DMS 273 (cell line): ENCODE measurements around the gene PATL2.
A peak's percentile ranks its signal among the peaks of the same experiment; 100 is the strongest.
"Not testable (repeated sequence)": the region's sequence is repeated elsewhere in the genome, so short reads cannot be mapped to it uniquely, and the experiment has no call there.

Experiments
- DNase-seq: peaks from one replicate; lab custom pipeline; 2025; ENCODE audit not compliant: unreplicated experiment; lab: John Stamatoyannopoulos, UW

PATL2 gene

DNA sequence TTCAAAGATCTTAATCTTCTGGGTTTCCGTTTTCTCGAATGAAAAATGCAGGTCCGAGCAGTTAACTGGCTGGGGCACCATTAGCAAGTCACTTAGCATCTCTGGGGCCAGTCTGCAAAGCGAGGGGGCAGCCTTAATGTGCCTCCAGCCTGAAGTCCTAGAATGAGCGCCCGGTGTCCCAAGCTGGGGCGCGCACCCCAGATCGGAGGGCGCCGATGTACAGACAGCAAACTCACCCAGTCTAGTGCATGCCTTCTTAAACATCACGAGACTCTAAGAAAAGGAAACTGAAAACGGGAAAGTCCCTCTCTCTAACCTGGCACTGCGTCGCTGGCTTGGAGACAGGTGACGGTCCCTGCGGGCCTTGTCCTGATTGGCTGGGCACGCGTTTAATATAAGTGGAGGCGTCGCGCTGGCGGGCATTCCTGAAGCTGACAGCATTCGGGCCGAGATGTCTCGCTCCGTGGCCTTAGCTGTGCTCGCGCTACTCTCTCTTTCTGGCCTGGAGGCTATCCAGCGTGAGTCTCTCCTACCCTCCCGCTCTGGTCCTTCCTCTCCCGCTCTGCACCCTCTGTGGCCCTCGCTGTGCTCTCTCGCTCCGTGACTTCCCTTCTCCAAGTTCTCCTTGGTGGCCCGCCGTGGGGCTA, at the start of gene PATL2, which contains the start of gene B2M:
Gene PATL2 (minus strand): TSS at position 228 of the 647 bp plus-strand sequence. CDS start 34,833 bp downstream, outside the sequence.
Gene B2M (plus strand): TSS at position 422 of the 647 bp plus-strand sequence. CDS start 30 bp downstream, at position 452.
- DNase-seq = peak; percentile 96

DNA sequence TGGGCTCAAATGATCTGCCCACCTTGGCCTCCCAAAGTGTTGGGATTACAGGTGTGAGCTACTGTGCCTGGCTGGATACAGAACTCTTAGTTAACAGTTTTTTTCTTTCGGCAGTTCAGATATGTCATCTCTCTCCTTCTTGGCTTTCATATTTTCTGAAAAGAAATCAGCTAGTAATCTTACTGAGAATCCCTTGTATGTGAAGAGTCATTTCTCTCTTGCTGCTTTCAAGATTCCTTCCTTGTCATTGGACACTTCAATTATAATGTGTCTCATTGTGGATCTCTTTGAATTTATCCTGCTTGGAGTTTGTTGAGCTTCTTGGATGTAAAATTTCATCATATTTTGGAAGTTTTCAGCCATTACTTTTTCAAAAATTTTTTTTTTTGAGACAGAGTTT, 42.2 kb upstream of the PATL2 start:
- DNase-seq = no peak

DNA sequence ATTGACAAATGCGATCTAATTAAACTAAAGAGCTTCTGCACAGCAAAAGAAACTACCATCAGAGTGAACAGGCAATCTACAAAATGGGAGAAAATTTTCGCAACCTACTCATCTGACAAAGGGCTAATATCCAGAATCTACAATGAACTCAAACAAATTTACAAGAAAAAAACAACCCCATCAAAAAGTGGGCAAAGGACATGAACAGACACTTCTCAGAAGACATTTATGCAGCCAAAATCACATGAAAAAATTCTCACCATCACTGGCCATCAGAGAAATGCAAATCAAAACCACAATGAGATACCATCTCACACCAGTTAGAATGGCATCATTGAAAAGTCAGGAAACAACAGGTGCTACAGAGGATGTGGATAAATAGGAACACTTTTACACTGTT, 32.3 kb upstream of the PATL2 start:
- not testable (repeated sequence) for DNase-seq

DNA sequence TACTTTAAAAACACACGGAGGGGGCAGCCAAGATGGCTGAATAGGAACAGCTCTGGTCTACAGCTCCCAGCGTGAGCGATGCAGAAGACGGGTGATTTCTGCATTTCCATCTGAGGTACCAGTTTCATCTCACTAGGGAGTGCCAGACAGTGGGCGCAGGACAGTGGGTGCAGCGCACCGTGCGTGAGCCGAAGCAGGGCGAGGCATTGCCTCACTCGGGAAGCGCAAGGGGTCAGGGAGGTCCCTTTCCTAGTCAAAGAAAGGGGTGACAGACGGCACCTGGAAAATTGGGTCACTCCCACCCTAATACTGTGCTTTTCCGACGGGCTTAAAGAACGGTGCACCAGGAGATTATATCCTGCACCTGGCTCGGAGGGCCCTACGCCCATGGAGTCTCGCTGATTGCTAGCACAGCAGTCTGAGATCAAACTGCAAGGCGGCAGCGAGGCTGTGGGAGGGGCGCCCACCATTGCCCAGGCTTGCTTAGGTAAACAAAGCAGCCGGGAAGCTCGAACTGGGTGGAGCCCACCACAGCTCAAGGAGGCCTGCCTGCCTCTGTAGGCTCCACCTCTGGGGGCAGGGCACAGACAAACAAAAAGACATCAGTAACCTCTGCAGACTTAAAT, 28.2 kb upstream of the PATL2 start:
- not testable (repeated sequence) for DNase-seq

DNA sequence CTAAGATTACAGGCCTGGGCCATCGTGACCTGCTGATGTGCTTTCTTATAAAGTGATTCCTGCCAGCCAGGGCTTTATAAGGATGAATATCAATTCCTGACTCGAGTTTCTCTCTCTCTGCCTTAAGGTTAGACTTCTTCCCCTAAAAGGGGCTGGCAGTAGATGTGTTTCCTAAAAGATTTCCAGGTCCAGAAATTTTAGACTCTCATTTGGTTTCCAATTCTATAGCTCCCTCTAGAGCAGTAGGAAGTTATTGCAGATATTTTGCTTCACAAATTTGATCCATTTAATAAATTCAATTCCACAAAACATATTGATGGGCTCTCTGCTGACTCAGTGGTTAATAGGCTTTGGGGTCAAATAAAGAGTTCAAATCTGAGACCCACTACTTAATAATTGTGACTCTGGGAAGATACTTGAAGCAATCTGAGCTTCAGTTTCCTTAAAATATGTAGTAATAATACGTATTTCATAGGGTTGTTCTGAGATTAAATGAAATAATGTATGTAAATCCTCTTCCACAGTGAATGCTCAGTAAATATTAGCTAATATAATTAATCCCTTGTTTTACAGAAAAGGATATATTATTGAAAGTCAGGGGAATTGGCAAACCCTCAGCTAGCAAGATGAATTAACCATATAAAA, 27.3 kb upstream of the PATL2 start:
- DNase-seq = peak; percentile 55

DNA sequence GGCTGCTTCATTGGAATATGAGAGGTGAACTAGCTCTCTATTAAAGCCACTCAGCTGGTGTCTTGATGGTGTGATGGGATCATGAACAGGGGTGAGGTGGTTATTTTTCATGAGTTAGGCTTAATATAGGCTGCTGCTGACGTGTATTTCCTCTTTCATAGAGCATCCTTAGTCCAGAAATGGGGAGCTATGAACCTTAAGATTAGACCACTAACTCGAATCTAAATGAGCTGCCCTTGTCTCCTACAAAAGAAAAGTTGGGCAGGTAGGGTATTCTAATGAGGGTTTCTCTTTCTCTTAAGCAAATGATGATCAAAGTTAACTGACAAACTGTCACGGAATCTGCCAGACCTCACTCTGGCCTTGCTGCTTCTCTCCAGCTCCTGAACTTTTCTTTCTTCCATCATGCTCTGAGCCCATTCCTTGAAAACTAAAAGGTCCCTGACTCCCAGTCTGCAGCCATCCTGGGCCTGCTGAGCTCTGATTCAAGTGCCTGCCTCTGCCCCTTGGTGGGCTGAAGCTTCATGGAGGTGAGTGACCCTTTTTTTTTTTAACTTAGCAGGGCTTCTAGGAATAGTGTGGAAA, 25.1 kb upstream of the PATL2 start, which contains the start of gene TRIM69:
Gene TRIM69 (plus strand): TSS at position 348 of the 585 bp plus-strand sequence. CDS start 177 bp downstream, at position 525.
- no peak for DNase-seq

DNA sequence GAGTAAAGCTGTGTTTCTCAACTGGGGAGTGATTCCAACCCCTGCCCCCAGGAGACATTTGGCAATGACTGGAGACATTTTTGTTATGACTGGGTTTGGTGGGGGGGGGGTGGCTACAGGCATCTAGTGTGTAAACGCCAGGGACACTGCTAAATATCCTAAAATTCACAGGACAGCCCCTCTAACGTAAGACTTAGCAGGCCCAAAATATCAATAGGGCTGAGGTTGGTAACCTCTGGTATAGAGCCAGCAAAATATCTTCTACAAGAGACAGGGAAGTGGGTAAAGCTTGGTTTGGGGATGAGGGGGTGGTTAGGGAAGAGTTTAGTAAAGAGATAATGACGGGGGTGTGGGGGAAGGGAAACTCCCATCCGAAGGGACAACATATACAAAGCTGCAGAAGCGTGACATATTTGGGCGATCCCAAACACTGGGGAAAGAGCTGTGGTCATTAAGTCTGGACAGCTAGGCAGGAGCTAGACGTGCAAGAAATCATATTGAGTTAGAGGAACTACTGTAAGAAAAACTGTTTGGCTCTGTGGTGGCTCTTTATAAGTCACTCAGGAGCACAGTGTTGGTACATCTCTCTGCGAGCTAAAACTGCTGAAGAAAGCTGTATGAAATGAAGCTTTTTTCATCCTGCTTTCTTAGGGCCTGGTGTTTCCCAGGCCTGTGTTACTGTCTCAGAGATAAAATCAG, 24.5 kb upstream of the PATL2 start:
- DNase-seq = no peak

DNA sequence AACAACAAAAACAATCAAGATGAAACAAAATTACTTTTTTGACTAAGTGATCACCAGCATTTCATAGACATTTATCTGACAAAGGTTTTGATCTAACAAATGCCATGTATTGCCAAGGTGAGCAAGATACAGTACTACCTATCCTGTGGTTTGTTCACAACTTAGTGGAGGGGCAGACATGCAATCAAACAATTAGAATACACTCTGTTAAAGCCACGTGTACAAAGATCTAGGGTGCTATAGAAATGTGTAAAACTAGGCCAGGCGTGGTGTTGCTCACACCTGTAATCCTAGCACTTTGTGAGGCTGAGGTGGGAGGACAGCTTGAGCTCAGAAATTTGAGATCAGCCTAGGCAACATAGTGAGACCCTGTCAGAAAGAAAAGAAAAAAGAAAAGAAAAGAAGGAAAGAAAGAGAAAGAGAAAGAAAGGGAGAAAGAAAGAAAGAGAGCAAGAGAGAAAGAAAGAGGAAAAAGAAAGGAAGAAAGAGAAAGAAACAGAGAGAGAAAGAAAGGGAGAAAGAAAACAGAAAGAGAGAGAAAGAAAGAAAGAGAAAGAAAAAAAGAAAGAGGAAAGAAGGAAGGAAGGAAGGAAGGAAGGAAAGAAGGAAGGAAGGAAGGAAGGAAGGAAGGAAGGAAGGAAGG, 23.8 kb upstream of the PATL2 start:
- no peak for DNase-seq

DNA sequence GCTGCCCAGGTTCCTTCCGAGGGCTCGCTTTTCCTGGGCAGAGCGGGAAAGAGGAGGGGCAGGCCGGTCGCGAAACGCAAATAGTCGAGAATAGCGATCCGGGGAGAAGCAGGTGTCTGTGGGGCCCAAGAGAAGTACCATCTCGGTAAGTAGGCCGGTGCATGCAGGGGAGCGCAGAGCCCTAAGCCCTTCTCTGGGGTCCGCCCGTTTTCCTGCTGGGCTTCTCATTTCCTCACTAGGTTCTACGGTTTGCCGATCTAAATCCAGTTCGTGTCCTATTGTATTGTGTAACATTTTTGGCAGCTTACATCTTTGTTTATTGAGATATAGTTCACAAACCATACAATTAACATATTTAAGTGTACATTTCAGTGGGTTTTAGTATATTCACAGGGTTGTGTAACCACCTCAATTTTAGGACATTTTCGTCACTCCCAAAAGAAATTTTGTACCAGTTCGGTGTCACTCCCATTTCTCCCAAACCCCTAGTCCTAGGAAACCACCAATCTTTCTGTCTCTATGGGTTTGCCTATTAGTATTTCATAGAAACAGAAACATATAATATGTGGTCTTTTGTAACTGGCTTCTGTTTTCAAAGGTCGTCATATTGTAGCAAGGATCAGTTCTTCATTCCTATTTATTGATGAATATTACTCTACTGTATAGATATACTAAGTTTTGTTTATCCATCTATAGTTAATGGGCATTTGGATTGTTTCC, 18.4 kb upstream of the PATL2 start:
- peak; percentile 56 for DNase-seq

DNA sequence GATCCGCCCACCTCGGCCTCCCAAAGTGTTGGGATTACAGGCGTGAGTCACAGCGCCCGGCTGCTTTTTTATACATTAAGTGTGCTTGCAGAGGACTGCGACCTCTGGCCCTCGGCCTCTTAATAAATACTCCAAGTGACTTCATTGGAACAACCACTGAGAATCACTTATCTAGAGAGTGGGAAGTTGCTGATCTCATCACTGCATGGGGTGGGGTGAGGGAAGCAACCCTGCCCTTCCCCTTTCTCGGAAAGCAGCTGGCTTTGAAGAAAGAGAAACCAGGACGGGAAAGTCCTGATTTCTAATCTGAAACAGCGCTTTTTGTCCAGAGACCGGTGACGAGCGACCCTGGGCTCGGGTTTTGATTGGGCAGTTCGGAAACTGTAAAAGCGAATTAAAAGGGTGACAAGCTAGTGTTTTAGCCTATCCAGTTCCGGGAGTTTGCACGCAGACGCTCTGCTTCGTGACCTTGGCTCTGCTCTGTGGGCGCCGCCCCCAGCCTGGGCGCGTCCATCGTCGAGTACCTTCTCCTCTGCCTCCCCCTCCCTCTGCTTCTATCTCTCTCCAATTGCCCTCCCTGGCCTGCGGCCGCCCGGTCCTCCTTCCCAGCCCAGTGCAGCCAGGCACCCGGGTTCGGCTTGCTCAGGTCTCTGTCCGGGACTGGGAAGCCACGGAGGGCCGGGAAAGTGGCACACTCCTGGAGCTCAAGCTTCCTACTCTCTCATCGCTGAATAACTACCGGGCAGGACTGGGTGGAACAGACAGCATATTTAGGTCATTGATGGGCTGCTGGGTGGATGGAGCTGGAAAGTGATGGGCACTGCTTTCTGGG, 17.7 kb upstream of the PATL2 start:
- peak; percentile 96 for DNase-seq

DNA sequence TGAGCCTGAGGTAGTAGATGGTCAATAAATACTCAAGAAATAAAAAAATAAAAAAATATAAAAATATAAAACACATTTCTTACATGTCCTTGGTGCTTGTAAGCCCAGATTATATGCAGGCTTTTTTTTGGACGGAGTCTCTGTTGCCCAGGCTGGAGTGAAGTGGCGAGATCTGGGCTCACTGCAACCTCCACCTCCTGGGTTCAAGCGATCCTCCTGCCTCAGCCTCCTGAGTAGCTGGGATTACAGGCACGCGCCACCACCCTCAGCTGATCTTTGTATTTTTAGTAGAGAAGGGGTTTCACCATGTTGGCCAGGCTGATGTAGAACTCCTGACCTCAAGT, 17.1 kb upstream of the PATL2 start:
- DNase-seq = not testable (repeated sequence)

DNA sequence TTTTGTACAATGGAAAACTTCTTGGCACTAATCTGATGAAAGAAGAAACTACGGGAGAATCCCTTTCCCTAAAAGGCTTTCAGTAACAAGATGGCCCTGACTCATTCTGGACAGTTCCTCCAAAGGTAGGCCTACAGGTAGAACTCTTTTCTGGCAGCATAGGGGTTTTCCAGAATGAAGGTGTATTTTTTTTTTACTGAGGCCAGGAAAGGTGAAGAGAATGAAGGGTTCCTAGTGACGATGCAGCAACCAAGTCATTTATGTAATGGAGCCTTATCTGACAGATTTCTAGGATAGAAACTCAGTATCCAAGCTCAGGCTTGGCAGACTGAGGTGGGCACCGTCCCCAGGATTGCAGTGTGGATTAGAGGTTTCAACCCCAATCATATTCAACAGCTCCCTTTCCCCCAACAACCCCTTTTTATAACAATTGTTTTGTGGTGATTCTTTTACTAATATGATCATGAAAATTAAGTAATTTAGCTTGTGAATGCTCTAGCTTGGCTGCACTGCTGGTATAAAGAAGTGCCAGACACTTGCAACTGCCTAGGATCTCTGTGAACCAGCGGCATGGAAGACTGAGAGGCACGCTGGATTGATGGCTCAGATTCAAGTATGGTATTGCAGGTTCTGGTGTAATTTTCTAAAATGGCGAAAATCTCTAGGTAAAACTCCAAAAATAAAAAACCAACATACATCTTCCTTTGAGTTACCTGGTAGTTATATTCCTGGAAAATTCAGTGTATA, 16.5 kb upstream of the PATL2 start:
- no peak for DNase-seq

DNA sequence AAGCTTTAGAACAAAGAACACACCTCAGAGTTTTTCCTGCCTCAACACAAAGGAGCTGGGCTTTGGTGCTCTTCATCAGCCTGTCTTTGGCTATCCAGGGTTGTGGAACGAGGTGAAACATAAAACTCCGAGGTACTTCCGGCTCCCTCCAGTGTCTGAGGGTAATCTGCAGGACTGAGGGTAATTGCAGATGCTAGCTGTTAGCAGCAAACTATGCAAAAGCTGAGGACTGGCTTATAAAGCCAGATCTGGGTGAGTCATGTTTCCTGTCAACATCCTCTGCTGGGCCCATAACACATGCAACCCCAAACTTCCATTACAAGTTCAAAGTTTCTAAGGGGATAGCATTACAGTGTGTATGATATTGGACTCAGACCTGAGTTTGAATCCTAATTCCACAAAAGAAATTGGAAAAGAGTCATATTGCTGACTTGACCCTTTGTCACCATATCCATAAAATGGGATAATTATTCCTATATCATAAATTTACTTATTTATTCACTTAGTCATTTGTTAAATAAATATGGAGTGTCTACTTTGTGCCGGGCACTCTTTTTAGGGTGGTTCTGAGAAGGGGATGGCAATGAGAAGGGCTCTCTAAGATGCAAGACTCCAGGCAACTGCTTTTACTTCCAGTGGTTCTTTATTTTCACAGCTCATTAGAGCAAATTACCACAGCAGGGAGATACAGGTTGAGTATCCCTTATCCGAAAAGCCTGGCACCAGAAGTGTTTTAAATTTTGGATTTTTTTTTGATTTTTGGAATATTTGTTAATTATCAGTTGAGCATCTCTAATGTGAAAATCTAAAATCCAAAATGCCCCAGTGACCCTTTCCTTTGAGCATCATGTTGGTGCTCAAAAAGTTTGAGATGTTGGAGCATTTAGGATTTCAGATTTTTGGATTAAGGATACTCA, 15.7 kb upstream of the PATL2 start:
- DNase-seq = peak; percentile 42

DNA sequence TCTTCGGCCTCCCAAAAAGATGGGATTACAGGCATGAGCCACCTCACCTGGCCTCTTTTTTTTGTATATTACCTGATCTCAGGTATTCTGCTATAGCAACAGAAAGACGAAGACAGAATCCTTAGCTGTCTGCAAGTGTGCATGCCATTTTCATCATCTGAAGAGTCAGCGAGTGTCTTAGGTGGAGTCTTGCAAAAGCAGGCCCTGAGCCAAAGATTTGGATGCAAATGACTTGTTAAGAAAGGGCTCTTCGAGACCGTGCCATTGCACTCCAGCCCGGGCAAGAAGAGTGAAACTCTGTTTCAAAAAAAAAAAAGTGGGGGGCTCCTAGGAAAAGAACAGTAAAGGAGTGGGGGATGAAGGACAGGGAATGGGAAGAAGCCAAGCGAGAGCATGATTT, 15.0 kb upstream of the PATL2 start:
- no peak for DNase-seq

DNA sequence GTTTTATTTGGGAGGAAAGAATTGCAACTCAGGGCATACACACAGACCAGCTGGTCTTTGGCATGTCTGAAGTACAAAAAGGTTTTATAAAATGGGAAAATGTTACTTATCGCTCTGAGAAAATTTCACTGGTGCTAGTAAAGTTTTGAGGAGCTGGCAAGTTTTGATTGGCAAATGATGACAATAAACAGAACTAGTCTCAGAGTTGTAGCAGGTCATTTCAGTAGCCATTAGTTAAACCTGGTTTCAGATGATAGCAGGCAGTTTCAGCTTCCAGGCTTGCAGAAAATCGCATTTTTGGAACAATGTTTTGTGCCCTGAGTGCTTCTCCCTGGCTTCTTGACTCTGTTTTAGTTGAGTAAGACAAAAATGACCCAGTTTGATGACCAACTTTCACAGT, 10.9 kb upstream of the PATL2 start:
- no peak for DNase-seq

DNA sequence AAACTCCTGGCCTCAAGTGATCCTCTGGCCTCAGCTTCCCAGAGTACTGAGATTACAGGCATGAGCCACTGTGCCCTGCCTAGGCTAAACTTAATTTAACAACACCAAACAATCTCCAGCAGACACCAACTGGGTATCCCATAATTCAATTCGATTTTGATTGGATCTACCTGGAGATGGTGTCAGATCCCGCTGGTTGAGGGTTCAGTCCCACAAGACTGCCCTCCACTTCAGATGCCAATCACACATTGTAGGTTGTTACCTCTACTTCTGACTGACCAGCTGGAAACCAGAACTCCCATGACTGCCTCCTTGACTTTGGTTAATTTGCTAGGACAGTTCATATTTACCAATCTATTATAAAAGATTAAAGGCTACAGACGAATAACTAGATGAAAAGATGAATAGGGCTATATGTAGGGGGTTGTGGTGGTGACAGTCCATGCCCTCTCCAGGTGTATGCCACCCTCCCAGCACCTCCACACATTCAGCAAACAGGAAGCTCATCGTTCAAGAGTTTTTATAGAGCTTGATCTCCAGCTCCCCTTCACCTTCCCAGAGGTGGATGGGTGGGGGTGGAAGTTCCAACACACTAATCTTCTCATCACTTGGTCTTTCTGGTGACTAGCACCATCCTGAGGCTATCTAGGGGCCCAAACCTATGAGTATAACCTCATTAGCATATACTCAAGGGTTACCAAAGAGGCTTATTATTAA, 9.5 kb upstream of the PATL2 start:
- DNase-seq = no peak

DNA sequence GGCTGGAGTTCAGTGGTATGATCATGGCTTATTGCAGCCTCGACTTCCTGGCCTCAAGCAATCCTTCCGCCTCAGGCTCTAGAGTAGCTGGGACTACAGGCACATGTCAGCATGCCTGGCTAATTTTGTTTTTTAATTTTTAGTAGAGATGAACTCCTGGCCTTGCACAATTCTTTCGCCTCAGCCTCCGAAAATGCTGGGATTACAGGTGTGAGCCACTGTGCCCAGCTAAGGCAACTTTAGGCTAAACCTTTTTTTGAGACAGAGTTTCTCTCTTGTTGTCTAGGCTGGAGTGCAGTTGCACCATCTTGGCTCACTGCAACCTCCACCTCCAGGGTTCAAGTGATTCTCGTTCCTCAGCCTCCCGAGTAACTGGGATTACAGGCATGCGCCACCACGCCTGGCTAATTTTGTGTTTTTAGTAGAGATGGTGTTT, 8.9 kb upstream of the PATL2 start:
- not testable (repeated sequence) for DNase-seq
